ENCODE measurements around the gene TANGO6.

- no peak for TF ChIP-seq POLR2A (IDR thresholded peaks at IDR 0.05)
- TF ChIP-seq CTCF (IDR thresholded peaks at IDR 0.05) = no peak
These were observed 79.8 kb downstream of the TANGO6 start for GRCh38 chr16:68923116-68923515.

All from body of pancreas (tissue), 4 donors.